ENCODE data around the gene LRP1. TPM values are rescaled to one million over a fixed set of nuclear protein-coding genes. Genes with fewer than 3 reads are reported as not detected.

The LRP1 gene
- total and polyA plus RNA-seq, 2 of the 4 experiments (the other 2 are of a cell fraction): 73.1 to 142 TPM

GRCh38 chr12:57103856-57104255, 24.4 kb upstream of the LRP1 start:
- H2BK20ac ChIP-seq (ENCODE audit: low read depth, low read length): no peak overlapping the region
- H4K20me1 ChIP-seq (ENCODE audit: insufficient read depth, low read length): peaks cover 10% of the 10 kb centered on the region; the same call in 1 of the 2 replicates
- H2BK5ac ChIP-seq (ENCODE audit: low read depth, low read length, poor library complexity, severe bottlenecking): no peak overlapping the region
- DNase-seq (no peak), ATAC-seq (ENCODE audit: low read depth) (no peak)
- no peak overlapping the region for H3K4me3 ChIP-seq (ENCODE audit: insufficient read depth, low read depth, low read length)
- H3K18ac ChIP-seq (ENCODE audit: low read depth, low read length): no peak overlapping the region
- CTCF ChIA-PET: no interaction called here
- peaks cover 60% of the 10 kb centered on the region for H3K36me3 ChIP-seq (ENCODE audit: control insufficient read depth, insufficient read depth, low read length)
- H3K4me2 ChIP-seq (ENCODE audit: low read depth, low read length): no peak overlapping the region
- in situ Hi-C loops (cut with MboI; ENCODE audit: low sequenced_read_pairs) (no loop called here), intact Hi-C loops (cut with micrococcal nuclease) (no loop called here), dilution Hi-C loops (cut with HindIII; ENCODE audit: low sequenced_read_pairs, unreplicated experiment) (no loop called here)
- H3K9ac ChIP-seq (ENCODE audit: low read depth, low read length): no peak overlapping the region
- peaks cover 9 to 36% of the 10 kb centered on the region in 2 experiments; a peak in 3 of 4 replicates for H3K79me1 ChIP-seq (ENCODE audit: low read depth in 1 of 2, low read length in 2 of 2)
- H4K8ac ChIP-seq (ENCODE audit: low read depth in 2 of 2, low read length in 2 of 2): no peak overlapping the region
- H3K9me1 ChIP-seq (ENCODE audit: insufficient read depth, low read length): peaks cover 11% of the 10 kb centered on the region; the same call in 1 of the 2 replicates
- H3K14ac ChIP-seq (replicated peaks; ENCODE audit: low read depth, low read length): no peak overlapping the region
- H3K23ac ChIP-seq (ENCODE audit: low read depth, low read length): no peak overlapping the region
- no peak overlapping the region for H2BK15ac ChIP-seq (ENCODE audit: low read depth, low read length)
- no peaks in the 10 kb centered on the region for H3K27me3 ChIP-seq (ENCODE audit: control insufficient read depth, insufficient read depth, low read length)
- H3K27ac ChIP-seq (ENCODE audit: insufficient read depth, low read length): no peak overlapping the region
- POLR2A ChIA-PET (ENCODE audit: unreplicated experiment): interaction anchor here (1.4 kb wide), 1 partner anchor 10 kb away, joined by 4 read pairs; no protein-coding TSS in a partner anchor
- H3K4ac ChIP-seq (ENCODE audit: low read depth, low read length): no peak overlapping the region
- no peak overlapping the region for H2BK120ac ChIP-seq (ENCODE audit: low read depth, low read length)
- no peak overlapping the region for H2AK5ac ChIP-seq (ENCODE audit: low read depth, low read length)
- no peak overlapping the region for H4K5ac ChIP-seq (ENCODE audit: low read depth, low read length)
- no peak for TF ChIP-seq MXI1 (IDR thresholded peaks at IDR 0.05; ENCODE audit: borderline replicate concordance, low read depth, low read length)
- TF ChIP-seq, protein P1, sequence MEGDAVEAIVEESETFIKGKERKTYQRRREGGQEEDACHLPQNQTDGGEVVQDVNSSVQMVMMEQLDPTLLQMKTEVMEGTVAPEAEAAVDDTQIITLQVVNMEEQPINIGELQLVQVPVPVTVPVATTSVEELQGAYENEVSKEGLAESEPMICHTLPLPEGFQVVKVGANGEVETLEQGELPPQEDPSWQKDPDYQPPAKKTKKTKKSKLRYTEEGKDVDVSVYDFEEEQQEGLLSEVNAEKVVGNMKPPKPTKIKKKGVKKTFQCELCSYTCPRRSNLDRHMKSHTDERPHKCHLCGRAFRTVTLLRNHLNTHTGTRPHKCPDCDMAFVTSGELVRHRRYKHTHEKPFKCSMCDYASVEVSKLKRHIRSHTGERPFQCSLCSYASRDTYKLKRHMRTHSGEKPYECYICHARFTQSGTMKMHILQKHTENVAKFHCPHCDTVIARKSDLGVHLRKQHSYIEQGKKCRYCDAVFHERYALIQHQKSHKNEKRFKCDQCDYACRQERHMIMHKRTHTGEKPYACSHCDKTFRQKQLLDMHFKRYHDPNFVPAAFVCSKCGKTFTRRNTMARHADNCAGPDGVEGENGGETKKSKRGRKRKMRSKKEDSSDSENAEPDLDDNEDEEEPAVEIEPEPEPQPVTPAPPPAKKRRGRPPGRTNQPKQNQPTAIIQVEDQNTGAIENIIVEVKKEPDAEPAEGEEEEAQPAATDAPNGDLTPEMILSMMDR (conservative IDR thresholded peaks at IDR 0.05; ENCODE audit: low read depth, low read length): no peak
- no peak for TF ChIP-seq MAZ (IDR thresholded peaks at IDR 0.05; ENCODE audit: borderline replicate concordance, low read depth, low read length)
- no peak for TF ChIP-seq NFE2L2 (IDR thresholded peaks at IDR 0.05; ENCODE audit: low read depth, low read length)
- TF ChIP-seq SMC3 (IDR thresholded peaks at IDR 0.05; ENCODE audit: low read depth, low read length): no peak
- no peak overlapping the region for H3K56ac ChIP-seq (ENCODE audit: extremely low read depth, insufficient read depth, low read length)
- peaks cover 3% of the 10 kb centered on the region for H3K4me1 ChIP-seq (ENCODE audit: control insufficient read depth, insufficient read depth, low read length)
- H2AK9ac ChIP-seq (replicated peaks; ENCODE audit: low read depth, low read length, poor library complexity): peak overlapping the region; percentile 6
- no peak overlapping the region for H4K91ac ChIP-seq (ENCODE audit: insufficient read depth, low read depth, low read length)
- BruUV-seq (replicated peaks): no TSS peak
- H3K9me3 ChIP-seq (ENCODE audit: control insufficient read depth, insufficient read depth, low read length): no peaks in the 10 kb centered on the region
- no CpG with 5 or more reads among the region's 7 CpGs for WGBS, 2 experiments (ENCODE audit: extremely low coverage in 2 of 2, insufficient read length in 1 of 2)
- H2AFZ ChIP-seq (replicated peaks; ENCODE audit: low read length, poor library complexity): no peak overlapping the region

Measured in IMR-90 (cell line).